ENCODE measurements around the gene EDDM3A.

GRCh38 chr14:20734430-20734806 lies 11.3 kb upstream of the EDDM3A start:
- TF ChIP-seq YY1 (IDR thresholded peaks at IDR 0.05; ENCODE audit: insufficient read depth, insufficient read length) (no peak), ZNF274 (IDR thresholded peaks at IDR 0.05; ENCODE audit: low read depth, low read length) (no peak), SUZ12 (IDR thresholded peaks at IDR 0.05; ENCODE audit: extremely low read depth, insufficient read depth, insufficient read length) (no peak)

Data from NT2/D1 (cell line).